Heart right ventricle (tissue), 16 donors: ENCODE data around the gene TXNRD1. TPM values are rescaled to one million over a fixed set of nuclear protein-coding genes. Genes with fewer than 3 reads are reported as not detected.
A peak's percentile ranks its signal among the peaks of the same experiment; 100 is the strongest.

Experiments
- ATAC-seq, 8 donors: fragments of 200-7000 bp; cut with Tn5 transposase; one replicate each; pipeline ENCODE4 v1.9.1; 2020; ENCODE audit warnings: mild to moderate bottlenecking in 8 of 8, moderate library complexity in 8 of 8, moderate number of reproducible peaks in 1 of 8
- DNase-seq, 2 donors: peaks; one replicate each; pipeline ENCODE4 v3.0.0-alpha.2; 2020
- H3K27ac ChIP-seq, 10 donors: fragments of 200-600 bp; sonication (generic) in 2 of 10; one replicate each; pipeline versions ENCODE4 v1.5.0 to v1.8.0; 2020 to 2022; ENCODE audit warnings: mild to moderate bottlenecking in 3 of 10
- H3K27me3 ChIP-seq, 7 donors: fragments of 200-600 bp; one replicate each; pipeline ENCODE4 v1.8.0; 2021 to 2022; ENCODE audit warnings: mild to moderate bottlenecking in 2 of 7
- H3K36me3 ChIP-seq, 9 donors: fragments of 200-600 bp; sonication (generic) in 1 of 9; one replicate each; pipeline versions ENCODE4 v1.5.0 to v1.8.0; 2020 to 2022; ENCODE audit warnings: mild to moderate bottlenecking in 2 of 9
- H3K4me1 ChIP-seq, 9 donors: fragments of 200-600 bp; sonication (generic) in 1 of 9; one replicate each; pipeline versions ENCODE4 v1.5.0 to v1.8.0; 2020 to 2022; ENCODE audit warnings: mild to moderate bottlenecking in 4 of 9
- H3K4me3 ChIP-seq, 10 donors: fragments of 200-600 bp; sonication (generic) in 2 of 10; one replicate each; pipeline versions ENCODE4 v1.5.0 to v1.8.0; 2020 to 2022; ENCODE audit warnings: mild to moderate bottlenecking in 7 of 10, moderate library complexity in 2 of 10
- H3K9me3 ChIP-seq, 11 donors: fragments of 200-600 bp in 10 of 11; sonication (generic) in 2 of 11; one replicate each; pipeline versions ENCODE4 v1.5.0 to v1.8.0; 2013 to 2022; ENCODE audit warnings: mild to moderate bottlenecking in 2 of 11, control low read depth in 1 of 11, moderate library complexity in 1 of 11
- whole genome bisulfite sequencing, 2 donors: extraction: QIAGEN DNeasy Blood & Tissue Kit; methylation state at CpG; one replicate each; pipeline ENCODE4 v1.1.7; 2013; ENCODE audit warnings: inconsistent platforms in 1 of 2; 5-methylcytosine and 5-hydroxymethylcytosine counted together
- intact Hi-C, 10 donors: fragments of 100-400 bp; cut with DNase I; formaldehyde crosslinking; loops; one replicate each; pipeline versions ENCODE4 v1.11.1 to v1.14.2; 2022
- polyA plus RNA-seq, 2 donors: library from polyadenylated mRNA; stranded (reverse); fragments of 200-250 nt; gene quantifications; one replicate each; pipeline ENCODE4 v1.2.3, GENCODE V29; 2013
- total RNA-seq, 10 donors: library from RNA; stranded (reverse); fragmentation: NEBNext Ultra II Directional in 3 of 10; extraction: Animal tissue kit (Norgen Biotek cat#: 25700) in 3 of 10; gene quantifications; one replicate each; pipeline versions ENCODE4 v1.2.1 to v1.2.4, GENCODE V29; 2021 to 2023
- TF ChIP-seq, protein P1 (sequence below), 9 donors: fragments of 200-600 bp; sonication (generic) in 2 of 9; IDR thresholded peaks; one replicate each; pipeline versions ENCODE4 v1.5.0 to v1.8.0; 2021 to 2022; ENCODE audit warnings: antibody characterized with exemption in 9 of 9, mild to moderate bottlenecking in 5 of 9, moderate library complexity in 1 of 9
- donor health status: Arrhythmogenic right ventricular cardiomyopathy.
- donor health status: ischemic (EF 13 %, LVEDD 7.1; RV severe dilation, severe dysfunction).
- donor health status: healthy with polysubstance abuse.
- donor health status: DM: no; HTN: yes; CAD: no.
- donor health status: DM: no; HTN: no; CAD: no.
- donor health status: ischemic (EF 25% LVEDD 6.9; RV normal size, moderate dysfunction).
- donor health status: ischemic (EF 25% LVEDD 5.7; RV mildly dilated, moderate dysfunction).
- donor health status: healthy.
- donor health status: DM: yes; HTN: yes; CAD: no.
- donor health status: Ischemic cardiomyopathy.
- donor health status: ischemic (EF 35%, LVEDD 5.7; RV mildly dilated, moderate dysfunction).
- donor health status: nonischemic (EF 11% LVEDD 7.7; RV severe dilation, severe dysfunction).
- donor health status: DM: yes; HTN: yes; CAD: no.
- donor health status: PGD.
- donor health status: ischemic (EF 29% LVEDD 5.4; RV normal size, mild dysfunction).
- donor health status: nonischemic (EF 23%, LVEDD 6.1; RV moderate dilation, normal function).

TXNRD1 gene
- total and polyA plus RNA-seq, 12 donors = 20.6 to 113 (median 79.5) TPM

DNA sequence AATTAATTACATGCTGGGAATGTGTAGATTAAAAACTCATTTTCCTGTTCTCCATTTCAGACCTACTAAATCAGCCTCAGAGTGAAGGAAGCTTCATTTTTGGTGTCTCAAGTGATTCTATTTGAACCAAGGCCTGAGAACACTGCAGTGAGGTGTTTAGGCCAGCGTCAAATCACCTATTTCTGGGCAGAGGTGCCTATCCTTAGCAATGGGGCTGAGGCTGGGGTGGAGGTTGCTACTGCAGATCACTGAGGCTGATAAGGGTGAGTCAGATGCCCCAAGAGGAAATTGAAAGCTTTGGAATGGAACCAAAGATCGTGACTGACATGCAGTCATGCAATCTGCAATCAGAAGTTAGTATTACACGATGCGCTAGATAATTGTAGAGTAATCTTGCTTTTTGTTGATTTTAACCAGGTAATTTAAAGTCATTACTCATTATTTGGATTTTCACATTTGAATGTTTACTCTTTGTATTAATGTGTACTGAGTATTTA is 4.4 kb downstream of the TXNRD1 start:
- ATAC-seq = peak in 4 of 8 donors; percentile 8 to 22 (median 18)
- Histone ChIP-seq H3K4me3 (no peak overlapping the region), H3K9me3 (no peaks in the 10 kb centered on the region), H3K27ac (peak overlapping the region; percentile 49 to 93 (median 70)), H3K36me3 (no peaks in the 10 kb centered on the region), H3K4me1 (peaks cover 0 to 33% (median 14%) of the 10 kb centered on the region in 9 donors), H3K27me3 (peaks cover 0 to 5% (median 0%) of the 10 kb centered on the region in 7 donors)
- TF ChIP-seq, protein P1, sequence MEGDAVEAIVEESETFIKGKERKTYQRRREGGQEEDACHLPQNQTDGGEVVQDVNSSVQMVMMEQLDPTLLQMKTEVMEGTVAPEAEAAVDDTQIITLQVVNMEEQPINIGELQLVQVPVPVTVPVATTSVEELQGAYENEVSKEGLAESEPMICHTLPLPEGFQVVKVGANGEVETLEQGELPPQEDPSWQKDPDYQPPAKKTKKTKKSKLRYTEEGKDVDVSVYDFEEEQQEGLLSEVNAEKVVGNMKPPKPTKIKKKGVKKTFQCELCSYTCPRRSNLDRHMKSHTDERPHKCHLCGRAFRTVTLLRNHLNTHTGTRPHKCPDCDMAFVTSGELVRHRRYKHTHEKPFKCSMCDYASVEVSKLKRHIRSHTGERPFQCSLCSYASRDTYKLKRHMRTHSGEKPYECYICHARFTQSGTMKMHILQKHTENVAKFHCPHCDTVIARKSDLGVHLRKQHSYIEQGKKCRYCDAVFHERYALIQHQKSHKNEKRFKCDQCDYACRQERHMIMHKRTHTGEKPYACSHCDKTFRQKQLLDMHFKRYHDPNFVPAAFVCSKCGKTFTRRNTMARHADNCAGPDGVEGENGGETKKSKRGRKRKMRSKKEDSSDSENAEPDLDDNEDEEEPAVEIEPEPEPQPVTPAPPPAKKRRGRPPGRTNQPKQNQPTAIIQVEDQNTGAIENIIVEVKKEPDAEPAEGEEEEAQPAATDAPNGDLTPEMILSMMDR (IDR thresholded peaks at IDR 0.05) = no peak
- WGBS, 2 donors = 36 to 47% methylated on average over 4 of the region's 4 CpGs
- intact Hi-C loops = loop anchor here (1.0 to 10.0 kb wide), 8 partner anchors 65 to 137 kb away; partner anchors contain the start of gene EID3 (in 1 of the 10)
- DNase-seq = no peak

DNA sequence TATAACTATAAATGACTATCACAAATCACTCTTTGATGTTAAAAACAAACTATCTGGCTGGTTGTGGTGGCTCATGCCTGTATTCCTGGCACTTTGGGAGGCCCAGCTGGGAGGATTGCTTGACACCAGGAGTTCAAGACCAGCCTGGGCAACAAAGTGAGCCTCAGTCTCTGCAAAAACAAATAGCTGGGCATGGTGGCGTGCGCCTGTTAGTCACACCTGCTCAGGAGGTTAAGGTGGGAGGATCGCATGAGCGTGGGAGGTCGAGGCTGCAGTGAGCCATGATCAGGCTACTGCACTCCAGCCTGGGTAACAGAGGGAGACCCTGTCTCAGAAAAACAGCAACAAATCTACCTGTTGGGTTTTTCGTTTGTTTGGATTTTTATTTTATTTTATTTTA is 5.4 kb downstream of the TXNRD1 start:
- intact Hi-C loops = loop anchor here in 1 of 10 donors (10.0 kb wide), 1 partner anchor 64 kb away; no protein-coding TSS in a partner anchor
- WGBS, 2 donors = 96 to 97% methylated on average over 6 of the region's 6 CpGs
- Histone ChIP-seq H3K27me3 (peaks cover 0 to 5% (median 0%) of the 10 kb centered on the region in 7 donors), H3K36me3 (no peaks in the 10 kb centered on the region), H3K4me1 (peaks cover 0 to 25% (median 14%) of the 10 kb centered on the region in 9 donors), H3K4me3 (no peak overlapping the region), H3K9me3 (no peaks in the 10 kb centered on the region), H3K27ac (peak overlapping the region in 2 of 10 donors; percentile 28 to 93)
- DNase-seq = no peak
- ATAC-seq = no peak
- TF ChIP-seq, protein P1 (IDR thresholded peaks at IDR 0.05) = no peak

DNA sequence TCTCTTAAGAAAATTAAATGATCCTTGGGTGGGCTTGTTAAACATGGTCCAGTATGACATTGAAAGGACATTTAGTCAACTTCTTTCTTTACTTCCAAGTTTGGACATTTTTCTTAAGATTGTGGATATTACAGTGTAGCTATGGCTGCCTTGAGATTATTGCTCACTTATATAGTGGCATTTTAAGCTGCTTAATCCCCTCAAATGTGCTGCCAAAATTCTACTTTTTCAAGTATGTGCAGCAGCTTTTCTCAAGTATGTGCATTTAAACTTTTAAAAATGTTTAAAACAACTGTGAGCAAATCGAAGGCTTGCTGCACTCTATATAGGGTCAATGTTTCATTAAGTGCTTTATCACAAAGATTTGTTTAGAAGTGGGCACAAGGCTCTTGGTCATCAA is 7.4 kb downstream of the TXNRD1 start:
- Histone ChIP-seq H3K4me3 (no peak overlapping the region), H3K4me1 (peaks cover 0 to 21% (median 14%) of the 10 kb centered on the region in 9 donors), H3K27me3 (no peaks in the 10 kb centered on the region), H3K36me3 (no peaks in the 10 kb centered on the region), H3K9me3 (no peaks in the 10 kb centered on the region), H3K27ac (no peak overlapping the region)
- WGBS, 2 donors = 90 to 91% methylated on average over 1 of the region's 1 CpG
- ATAC-seq (no peak), DNase-seq (no peak)
- intact Hi-C loops = loop anchor here in 1 of 10 donors (10.0 kb wide), 1 partner anchor 62 kb away; no protein-coding TSS in a partner anchor
- TF ChIP-seq, protein P1 (IDR thresholded peaks at IDR 0.05) = no peak

DNA sequence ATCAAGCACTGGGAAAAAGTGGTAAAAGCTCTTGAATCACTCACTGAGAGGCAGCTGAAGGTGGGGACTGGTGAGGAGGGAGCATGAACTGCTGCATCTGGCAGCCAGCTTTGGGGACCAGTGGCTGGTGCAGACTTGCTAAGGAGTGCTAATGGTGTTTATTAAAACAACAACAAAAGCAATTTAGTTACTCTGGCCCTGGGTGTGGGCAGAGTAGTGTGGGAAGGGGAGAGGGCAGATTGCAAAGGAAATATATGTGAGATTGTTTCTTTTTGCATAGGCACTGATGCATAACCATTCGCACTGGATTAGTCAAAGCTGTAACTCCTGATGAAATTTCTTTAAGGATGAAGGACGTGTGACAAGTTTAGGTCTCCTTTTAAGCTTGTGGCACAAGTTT is 8.1 kb downstream of the TXNRD1 start:
- Histone ChIP-seq H3K9me3 (no peaks in the 10 kb centered on the region), H3K36me3 (no peaks in the 10 kb centered on the region), H3K27ac (no peak overlapping the region), H3K4me1 (peaks cover 0 to 19% (median 14%) of the 10 kb centered on the region in 9 donors), H3K27me3 (no peaks in the 10 kb centered on the region), H3K4me3 (no peak overlapping the region)
- TF ChIP-seq, protein P1 (IDR thresholded peaks at IDR 0.05) = no peak
- ATAC-seq (no peak), DNase-seq (no peak)
- intact Hi-C loops = loop anchor here in 1 of 10 donors (10.0 kb wide), 1 partner anchor 61 kb away; no protein-coding TSS in a partner anchor
- WGBS, 2 donors = 85% methylated on average over 2 of the region's 2 CpGs
